IMR-90 (cell line): ENCODE data around the gene UQCC5. TPM values are rescaled to one million over a fixed set of nuclear protein-coding genes. Genes with fewer than 3 reads are reported as not detected.
A peak's percentile ranks its signal among the peaks of the same experiment; 100 is the strongest.

Experiments
- ATAC-seq: fragments of 200-7000 bp; cut with Tn5 transposase; 2 replicates; pipeline ENCODE4 v1.9.1; 2020; ENCODE audit warnings: low read depth, mild to moderate bottlenecking, moderate library complexity
- BruUV-seq: library from RNA; stranded (reverse); fragments of 400-500 nt; replicated peaks from 2 replicates; lab custom pipeline; 2021; lab: Mats Ljungman, UMichigan
- CTCF ChIA-PET: fragments of 300-600 bp; formaldehyde crosslinking; extraction: SDS; loops from one replicate; lab custom pipeline; 2021; ENCODE audit warnings: antibody characterized with exemption; lab: Yijun Ruan, JAX
- POLR2A ChIA-PET: fragments of 300-600 bp; sonication (Branson Sonifier 250); formaldehyde crosslinking; loops from one replicate; lab custom pipeline; 2022; ENCODE audit warnings: antibody characterized with exemption; ENCODE audit not compliant: unreplicated experiment; lab: Charles Lee
- DNase-seq: peaks from one replicate; pipeline ENCODE4 v3.0.0; 2013
- H2AFZ ChIP-seq: replicated peaks from 2 replicates; pipeline ENCODE3; 2013; ENCODE audit warnings: low read length, mild to moderate bottlenecking; ENCODE audit not compliant: poor library complexity
- H2AK5ac ChIP-seq: 2 replicates; pipeline ENCODE4 v1.6.1; 2013; ENCODE audit warnings: low read depth, low read length, inconsistent platforms
- H2AK9ac ChIP-seq: replicated peaks from 2 replicates; pipeline ENCODE3; 2013; ENCODE audit warnings: mild to moderate bottlenecking, low read depth, low read length, moderate library complexity; ENCODE audit not compliant: poor library complexity
- H2BK120ac ChIP-seq: 2 replicates; pipeline ENCODE4 v1.6.1; 2013; ENCODE audit warnings: low read depth, low read length, inconsistent platforms
- H2BK15ac ChIP-seq: 3 replicates; pipeline ENCODE4 v1.6.1; 2013; ENCODE audit warnings: low read depth, low read length, inconsistent platforms
- H2BK20ac ChIP-seq: 2 replicates; pipeline ENCODE4 v1.6.1; 2013; ENCODE audit warnings: low read depth, mild to moderate bottlenecking, inconsistent platforms, low read length, moderate library complexity
- H2BK5ac ChIP-seq: 2 replicates; pipeline ENCODE4 v1.6.1; 2013; ENCODE audit warnings: mild to moderate bottlenecking, low read depth, low read length, inconsistent platforms; ENCODE audit not compliant: poor library complexity, severe bottlenecking
- H3K14ac ChIP-seq: replicated peaks from 2 replicates; pipeline ENCODE4 v1.6.1; 2013; ENCODE audit warnings: low read depth, low read length, inconsistent platforms
- H3K18ac ChIP-seq: 2 replicates; pipeline ENCODE4 v1.6.1; 2013; ENCODE audit warnings: low read depth, low read length, control low read depth
- H3K23ac ChIP-seq: 2 replicates; pipeline ENCODE4 v1.6.1; 2013; ENCODE audit warnings: low read depth, low read length, inconsistent platforms
- H3K27ac ChIP-seq: 2 replicates; pipeline ENCODE4 v1.5.1; 2013; ENCODE audit warnings: mild to moderate bottlenecking, control low read depth, low read length; ENCODE audit not compliant: insufficient read depth
- H3K27me3 ChIP-seq: 2 replicates; pipeline ENCODE4 v1.6.1; 2013; ENCODE audit warnings: low read length; ENCODE audit not compliant: control insufficient read depth, insufficient read depth
- H3K36me3 ChIP-seq: 2 replicates; pipeline ENCODE4 v1.6.1; 2013; ENCODE audit warnings: low read length, mixed read lengths; ENCODE audit not compliant: control insufficient read depth, insufficient read depth
- H3K4ac ChIP-seq: 2 replicates; pipeline ENCODE4 v1.6.1; 2013; ENCODE audit warnings: low read depth, low read length, inconsistent platforms
- H3K4me1 ChIP-seq: 2 replicates; pipeline ENCODE4 v1.6.1; 2013; ENCODE audit warnings: low read length, mixed read lengths; ENCODE audit not compliant: control insufficient read depth, insufficient read depth
- H3K4me2 ChIP-seq: 2 replicates; pipeline ENCODE4 v1.6.1; 2013; ENCODE audit warnings: low read depth, mild to moderate bottlenecking, control low read depth, low read length, moderate library complexity
- H3K4me3 ChIP-seq: 2 replicates; pipeline ENCODE4 v1.5.1; 2013; ENCODE audit warnings: low read depth, mild to moderate bottlenecking, control low read depth, low read length, moderate library complexity; ENCODE audit not compliant: insufficient read depth
- H3K56ac ChIP-seq: 2 replicates; pipeline ENCODE4 v1.6.1; 2013; ENCODE audit warnings: low read length, inconsistent platforms; ENCODE audit not compliant: insufficient read depth; ENCODE audit errors: extremely low read depth
- H3K79me1 ChIP-seq, 2 experiments: 2 replicates each; pipeline ENCODE4 v1.6.1; 2013; ENCODE audit warnings: low read length in 2 of 2, inconsistent platforms in 1 of 2, low read depth in 1 of 2
- H3K9ac ChIP-seq: 2 replicates; pipeline ENCODE4 v1.6.1; 2013; ENCODE audit warnings: low read depth, low read length, control low read depth
- H3K9me1 ChIP-seq: 2 replicates; pipeline ENCODE4 v1.6.1; 2013; ENCODE audit warnings: low read length, inconsistent platforms; ENCODE audit not compliant: insufficient read depth
- H3K9me3 ChIP-seq: 2 replicates; pipeline ENCODE4 v1.6.1; 2013; ENCODE audit warnings: low read length; ENCODE audit not compliant: control insufficient read depth, insufficient read depth
- H4K20me1 ChIP-seq: 2 replicates; pipeline ENCODE4 v1.6.1; 2013; ENCODE audit warnings: low read length, inconsistent platforms; ENCODE audit not compliant: insufficient read depth
- H4K5ac ChIP-seq: 2 replicates; pipeline ENCODE4 v1.6.1; 2013; ENCODE audit warnings: mild to moderate bottlenecking, low read depth, low read length, control low read depth
- H4K8ac ChIP-seq, 2 experiments: 2 replicates each; pipeline ENCODE4 v1.6.1; 2013; ENCODE audit warnings: low read depth in 2 of 2, low read length in 2 of 2, control low read depth in 1 of 2, inconsistent platforms in 1 of 2
- H4K91ac ChIP-seq: 2 replicates; pipeline ENCODE4 v1.6.1; 2013; ENCODE audit warnings: low read depth, low read length, inconsistent platforms; ENCODE audit not compliant: insufficient read depth
- CHD1 ChIP-seq: IDR thresholded peaks from 2 replicates; pipeline ENCODE4 v1.6.1; 2012; ENCODE audit warnings: low read depth, low read length, improper control_type of control experiment
- MAZ ChIP-seq: IDR thresholded peaks from 2 replicates; pipeline ENCODE4 v1.6.1; 2012; ENCODE audit warnings: low read depth, mild to moderate bottlenecking, low read length, improper control_type of control experiment, moderate library complexity, borderline replicate concordance
- RCOR1 ChIP-seq: IDR thresholded peaks from 2 replicates; pipeline ENCODE4 v1.6.1; 2012; ENCODE audit warnings: mild to moderate bottlenecking, low read length, improper control_type of control experiment; ENCODE audit not compliant: insufficient replicate concordance
- RFX5 ChIP-seq: IDR thresholded peaks from 2 replicates; pipeline ENCODE4 v1.8.0; 2012; ENCODE audit warnings: low read depth, mild to moderate bottlenecking, low read length, moderate library complexity
- SMC3 ChIP-seq: fragments of 150-350 bp; IDR thresholded peaks from 2 replicates; pipeline ENCODE4 v1.6.1; 2016; ENCODE audit warnings: low read depth, mild to moderate bottlenecking, antibody characterized with exemption, low read length, moderate library complexity
- WGBS, 2 experiments: methylation state at CpG; one replicate each; pipeline versions ENCODE4 v1.1.5 to v1.1.7; 2013; ENCODE audit warnings: missing lambda C conversion rate in 2 of 2; ENCODE audit not compliant: insufficient read length in 1 of 2; ENCODE audit errors: extremely low coverage in 2 of 2; 5-methylcytosine and 5-hydroxymethylcytosine counted together
- dilution Hi-C: fragments of 300-500 bp; cut with HindIII; formaldehyde crosslinking; loops from one replicate; pipeline ENCODE4 v1.14.3; 2018; ENCODE audit warnings: low sequenced_read_pairs; ENCODE audit not compliant: unreplicated experiment
- in situ Hi-C: fragments of 300-500 bp; cut with MboI; formaldehyde crosslinking; loops from 3 replicates; pipeline ENCODE4 v1.14.3; 2019; ENCODE audit warnings: low sequenced_read_pairs, inconsistent platforms, mixed read lengths
- intact Hi-C: fragments of 100-400 bp; cut with micrococcal nuclease; formaldehyde crosslinking; loops from 2 replicates; pipeline ENCODE4 v1.10.0; 2022
- polyA plus RNA-seq, 3 experiments: library from polyadenylated mRNA; depleted of rRNA; stranded (reverse); fragments of >200 nt; gene quantifications; 2 replicates each; pipeline ENCODE4 v1.2.3, GENCODE V29; 2012; ENCODE audit warnings: low replicate concordance in 1 of 3
- total RNA-seq: library from RNA; depleted of rRNA; stranded (reverse); fragments of >200 nt; gene quantifications from 2 replicates; pipeline ENCODE4 v1.2.3, GENCODE V29; 2012
- TF ChIP-seq, protein P1 (sequence below): fragments of 150-350 bp; IDR thresholded peaks from 2 replicates; pipeline ENCODE4 v1.6.1; 2016; ENCODE audit warnings: low read depth, mild to moderate bottlenecking, low read length, moderate library complexity, borderline replicate concordance

UQCC5 gene
- total and polyA plus RNA-seq, 2 of the 4 experiments (the other 2 are of a cell fraction), result 1.1 to 16.9 TPM

DNA sequence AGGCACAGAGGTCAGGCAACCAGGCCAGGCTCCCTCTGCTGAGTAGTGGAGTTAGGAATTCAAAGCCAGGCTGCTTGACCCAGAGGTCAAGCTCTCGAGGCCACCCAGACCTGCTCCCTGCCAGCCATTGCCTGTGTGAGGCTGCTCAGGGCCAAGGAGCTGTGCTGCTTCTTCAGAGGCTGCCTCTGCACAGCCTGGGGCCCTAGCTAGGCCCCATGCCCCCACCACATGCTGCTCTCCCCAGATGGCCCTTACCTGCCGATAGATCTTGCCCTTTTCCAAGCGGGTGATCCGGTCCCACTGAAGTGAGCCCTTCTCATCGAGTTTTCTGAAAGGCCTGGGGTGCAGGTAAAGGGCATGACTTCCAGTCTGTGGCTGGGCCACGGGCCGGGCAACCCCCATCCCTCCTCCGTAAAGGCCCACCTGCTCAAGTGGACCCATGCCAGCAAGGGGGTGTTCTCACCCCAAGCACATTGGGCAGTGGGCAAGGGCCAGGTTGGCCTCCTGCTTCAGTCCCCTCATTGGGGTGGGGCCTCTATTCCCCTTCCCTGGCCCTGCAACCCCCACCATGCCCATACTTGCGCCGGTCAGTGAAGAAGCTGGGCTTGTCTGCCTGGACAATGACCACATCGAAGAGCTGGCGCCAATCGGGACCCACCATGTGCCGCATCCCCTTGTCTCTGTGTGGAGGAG, 9.2 kb upstream of the UQCC5 start:
- no peak overlapping the region for H2AK5ac ChIP-seq
- H2AK9ac ChIP-seq, result no peak overlapping the region
- in situ Hi-C loops, result no loop called here
- H3K36me3 ChIP-seq, result peaks cover 57% of the 10 kb centered on the region
- H3K56ac ChIP-seq, result no peak overlapping the region
- TF ChIP-seq RFX5 (no peak), RCOR1 (no peak), SMC3 (no peak), CHD1 (no peak), MAZ (no peak)
- TF ChIP-seq, protein P1, sequence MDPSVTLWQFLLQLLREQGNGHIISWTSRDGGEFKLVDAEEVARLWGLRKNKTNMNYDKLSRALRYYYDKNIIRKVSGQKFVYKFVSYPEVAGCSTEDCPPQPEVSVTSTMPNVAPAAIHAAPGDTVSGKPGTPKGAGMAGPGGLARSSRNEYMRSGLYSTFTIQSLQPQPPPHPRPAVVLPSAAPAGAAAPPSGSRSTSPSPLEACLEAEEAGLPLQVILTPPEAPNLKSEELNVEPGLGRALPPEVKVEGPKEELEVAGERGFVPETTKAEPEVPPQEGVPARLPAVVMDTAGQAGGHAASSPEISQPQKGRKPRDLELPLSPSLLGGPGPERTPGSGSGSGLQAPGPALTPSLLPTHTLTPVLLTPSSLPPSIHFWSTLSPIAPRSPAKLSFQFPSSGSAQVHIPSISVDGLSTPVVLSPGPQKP, result no peak
- peaks cover 19% of the 10 kb centered on the region for H3K4me1 ChIP-seq
- H3K4ac ChIP-seq, result no peak overlapping the region
- peaks cover 28% of the 10 kb centered on the region for H3K9me1 ChIP-seq
- H2BK120ac ChIP-seq, result no peak overlapping the region
- no peak for DNase-seq
- no peak overlapping the region for H4K8ac ChIP-seq
- H2AFZ ChIP-seq, result peak overlapping the region; percentile 21
- H3K4me3 ChIP-seq, result no peak overlapping the region
- no peak overlapping the region for H3K4me2 ChIP-seq
- POLR2A ChIA-PET, result no interaction called here
- H3K14ac ChIP-seq, result no peak overlapping the region
- intact Hi-C loops, result no loop called here
- H2BK15ac ChIP-seq, result no peak overlapping the region
- 82% methylated on average over 5 of the region's 14 CpGs; no CpG with 5 or more reads in 1 of the 2 experiments for WGBS, 2 experiments
- dilution Hi-C loops, result no loop called here
- H3K79me1 ChIP-seq, result peaks cover 14 to 69% of the 10 kb centered on the region in 2 experiments
- H2BK5ac ChIP-seq, result no peak overlapping the region
- no peaks in the 10 kb centered on the region for H3K9me3 ChIP-seq
- BruUV-seq, result no TSS peak
- H3K18ac ChIP-seq, result no peak overlapping the region
- H3K27me3 ChIP-seq, result no peaks in the 10 kb centered on the region
- no peak overlapping the region for H3K23ac ChIP-seq
- H2BK20ac ChIP-seq, result no peak overlapping the region
- H4K20me1 ChIP-seq, result peaks cover 46% of the 10 kb centered on the region
- no peak overlapping the region for H4K91ac ChIP-seq
- peak; percentile 41 for ATAC-seq
- H4K5ac ChIP-seq, result no peak overlapping the region
- no peak overlapping the region for H3K27ac ChIP-seq
- no peak overlapping the region for H3K9ac ChIP-seq
- CTCF ChIA-PET, result no interaction called here
